ENCODE results near the gene PTPRCAP. TPM values are rescaled to one million over a fixed set of nuclear protein-coding genes. Genes with fewer than 3 reads are reported as not detected.

The PTPRCAP gene
- total RNA-seq, 1 experiment from 2014 or later, result 0.56 TPM

GRCh38 chr11:67408437-67409200, 28.9 kb downstream of the PTPRCAP start:
- H3K4me1 ChIP-seq (ENCODE audit: insufficient read depth, low read length, poor library complexity, severe bottlenecking), result no peaks in the 10 kb centered on the region
- no peak for TF ChIP-seq EZH2 (IDR thresholded peaks at IDR 0.05; ENCODE audit: borderline replicate concordance, low read depth, low read length, poor library complexity, severe bottlenecking)
- TF ChIP-seq, protein P1, sequence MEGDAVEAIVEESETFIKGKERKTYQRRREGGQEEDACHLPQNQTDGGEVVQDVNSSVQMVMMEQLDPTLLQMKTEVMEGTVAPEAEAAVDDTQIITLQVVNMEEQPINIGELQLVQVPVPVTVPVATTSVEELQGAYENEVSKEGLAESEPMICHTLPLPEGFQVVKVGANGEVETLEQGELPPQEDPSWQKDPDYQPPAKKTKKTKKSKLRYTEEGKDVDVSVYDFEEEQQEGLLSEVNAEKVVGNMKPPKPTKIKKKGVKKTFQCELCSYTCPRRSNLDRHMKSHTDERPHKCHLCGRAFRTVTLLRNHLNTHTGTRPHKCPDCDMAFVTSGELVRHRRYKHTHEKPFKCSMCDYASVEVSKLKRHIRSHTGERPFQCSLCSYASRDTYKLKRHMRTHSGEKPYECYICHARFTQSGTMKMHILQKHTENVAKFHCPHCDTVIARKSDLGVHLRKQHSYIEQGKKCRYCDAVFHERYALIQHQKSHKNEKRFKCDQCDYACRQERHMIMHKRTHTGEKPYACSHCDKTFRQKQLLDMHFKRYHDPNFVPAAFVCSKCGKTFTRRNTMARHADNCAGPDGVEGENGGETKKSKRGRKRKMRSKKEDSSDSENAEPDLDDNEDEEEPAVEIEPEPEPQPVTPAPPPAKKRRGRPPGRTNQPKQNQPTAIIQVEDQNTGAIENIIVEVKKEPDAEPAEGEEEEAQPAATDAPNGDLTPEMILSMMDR (conservative IDR thresholded peaks at IDR 0.05; ENCODE audit: low read depth, low read length), result no peak
- no peaks in the 10 kb centered on the region for H3K36me3 ChIP-seq (ENCODE audit: insufficient read depth, low read length, poor library complexity, severe bottlenecking)
- ChIA-PET CTCF (no interaction called here), POLR2A (ENCODE audit: low non-redundant PET) (no interaction called here)
- no peak overlapping the region for H3K4me3 ChIP-seq (ENCODE audit: low read depth, low read length, poor library complexity, severe bottlenecking)
- BruUV-seq (replicated peaks), result no TSS peak
- H3K27me3 ChIP-seq (replicated peaks; ENCODE audit: insufficient read depth, low read depth, low read length, poor library complexity), result no peaks in the 10 kb centered on the region
- intact Hi-C loops (cut with micrococcal nuclease; ENCODE audit: unreplicated experiment), result no loop called here
- no peak overlapping the region for H3K27ac ChIP-seq (ENCODE audit: low read depth, low read length, poor library complexity, severe bottlenecking)
- DNase-seq (ENCODE audit: low spot score), result no peak
- no peaks in the 10 kb centered on the region for H3K9me3 ChIP-seq (ENCODE audit: low read depth, low read length, poor library complexity, severe bottlenecking)

- Histone ChIP-seq H3K27me3 (replicated peaks; ENCODE audit: insufficient read depth, low read depth, low read length, poor library complexity) (no peaks in the 10 kb centered on the region), H3K36me3 (ENCODE audit: insufficient read depth, low read length, poor library complexity, severe bottlenecking) (no peaks in the 10 kb centered on the region), H3K27ac (ENCODE audit: low read depth, low read length, poor library complexity, severe bottlenecking) (no peak overlapping the region), H3K9me3 (ENCODE audit: low read depth, low read length, poor library complexity, severe bottlenecking) (no peaks in the 10 kb centered on the region), H3K4me1 (ENCODE audit: insufficient read depth, low read length, poor library complexity, severe bottlenecking) (no peaks in the 10 kb centered on the region), H3K4me3 (ENCODE audit: low read depth, low read length, poor library complexity, severe bottlenecking) (no peak overlapping the region)
- BruUV-seq (replicated peaks), result no TSS peak
- intact Hi-C loops (cut with micrococcal nuclease; ENCODE audit: unreplicated experiment), result no loop called here
- DNase-seq (ENCODE audit: low spot score), result no peak
- CTCF ChIA-PET, result no interaction called here
- POLR2A ChIA-PET (ENCODE audit: low non-redundant PET), result no interaction called here
- TF ChIP-seq, protein P1 (conservative IDR thresholded peaks at IDR 0.05; ENCODE audit: low read depth, low read length), result no peak
- no peak for TF ChIP-seq EZH2 (IDR thresholded peaks at IDR 0.05; ENCODE audit: borderline replicate concordance, low read depth, low read length, poor library complexity, severe bottlenecking)
Observed at GRCh38 chr11:67407688-67408163, 29.8 kb downstream of the PTPRCAP start.

- no peak overlapping the region for H3K4me3 ChIP-seq (ENCODE audit: low read depth, low read length, poor library complexity, severe bottlenecking)
- no peaks in the 10 kb centered on the region for H3K9me3 ChIP-seq (ENCODE audit: low read depth, low read length, poor library complexity, severe bottlenecking)
- no peak overlapping the region for H3K27ac ChIP-seq (ENCODE audit: low read depth, low read length, poor library complexity, severe bottlenecking)
- TF ChIP-seq, protein P1 (conservative IDR thresholded peaks at IDR 0.05; ENCODE audit: low read depth, low read length), result 0 out of 2 replicates have a peak, but pooled peaks have one; percentile 26
- TF ChIP-seq EZH2 (IDR thresholded peaks at IDR 0.05; ENCODE audit: borderline replicate concordance, low read depth, low read length, poor library complexity, severe bottlenecking), result no peak
- peaks cover 3% of the 10 kb centered on the region for H3K4me1 ChIP-seq (ENCODE audit: insufficient read depth, low read length, poor library complexity, severe bottlenecking)
- POLR2A ChIA-PET (ENCODE audit: low non-redundant PET), result no interaction called here
- intact Hi-C loops (cut with micrococcal nuclease; ENCODE audit: unreplicated experiment), result no loop called here
- no TSS peak for BruUV-seq (replicated peaks)
- DNase-seq (ENCODE audit: low spot score), result no peak
- H3K27me3 ChIP-seq (replicated peaks; ENCODE audit: insufficient read depth, low read depth, low read length, poor library complexity), result no peaks in the 10 kb centered on the region
- no peaks in the 10 kb centered on the region for H3K36me3 ChIP-seq (ENCODE audit: insufficient read depth, low read length, poor library complexity, severe bottlenecking)
- CTCF ChIA-PET, result interaction anchor here (0.6 kb wide), 1 partner anchor 556 kb away, joined by 3 read pairs; no protein-coding TSS in a partner anchor
Observed at GRCh38 chr11:67406969-67407687, 30.4 kb downstream of the PTPRCAP start.
